HG03159 (cell line): ENCODE data around the gene TCF7L1.
"Not testable (repeated sequence)": the region's sequence is repeated elsewhere in the genome, so short reads cannot be mapped to it uniquely, and the experiment has no call there.

Experiments
- ATAC-seq: cut with Tn5 transposase; IDR thresholded peaks from one replicate; pipeline ENCODE4 v1.9.1; 2021; ENCODE audit warnings: mild to moderate bottlenecking, moderate library complexity; ENCODE audit not compliant: unreplicated experiment

Gene TCF7L1

DNA sequence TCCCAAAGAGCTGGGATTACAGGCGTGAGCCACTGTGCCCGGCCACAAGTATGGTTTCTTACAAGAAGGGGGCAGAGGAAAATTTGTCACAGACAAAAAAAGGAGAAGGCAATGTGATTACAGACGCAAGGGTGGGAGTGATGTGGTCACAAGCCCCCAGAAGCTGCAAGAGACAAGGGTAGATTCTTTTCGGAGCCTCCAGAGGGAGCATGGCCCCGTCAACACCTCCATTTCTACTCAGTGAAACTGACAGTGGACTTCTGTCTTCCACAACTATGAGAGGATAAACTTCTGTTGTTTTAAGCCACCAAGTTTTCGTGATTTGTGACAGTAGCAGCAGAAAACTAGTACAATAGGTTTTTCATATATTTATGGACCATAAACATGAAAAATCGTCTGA, 2.1 kb upstream of the TCF7L1 start:
- no peak for ATAC-seq

DNA sequence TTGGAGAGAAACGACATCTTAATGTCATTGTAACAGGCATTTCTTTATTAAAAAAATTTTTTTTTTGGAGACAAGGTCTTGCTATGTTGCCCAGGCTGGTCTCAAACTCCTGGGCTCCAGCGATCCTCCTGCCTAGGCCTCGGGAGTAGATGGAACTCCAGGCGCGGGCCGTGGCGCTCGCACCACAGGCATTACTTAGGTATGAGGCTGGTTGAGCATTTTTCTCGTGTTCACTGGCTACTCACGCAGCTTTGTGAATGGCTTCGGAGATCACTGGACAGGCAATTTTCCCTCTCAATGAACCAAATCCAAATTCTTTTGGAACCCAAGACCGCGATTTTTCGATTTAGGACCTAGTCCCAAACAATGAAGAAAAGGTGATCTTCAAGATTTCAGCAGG, 795 bp upstream of the TCF7L1 start:
- ATAC-seq: no peak

DNA sequence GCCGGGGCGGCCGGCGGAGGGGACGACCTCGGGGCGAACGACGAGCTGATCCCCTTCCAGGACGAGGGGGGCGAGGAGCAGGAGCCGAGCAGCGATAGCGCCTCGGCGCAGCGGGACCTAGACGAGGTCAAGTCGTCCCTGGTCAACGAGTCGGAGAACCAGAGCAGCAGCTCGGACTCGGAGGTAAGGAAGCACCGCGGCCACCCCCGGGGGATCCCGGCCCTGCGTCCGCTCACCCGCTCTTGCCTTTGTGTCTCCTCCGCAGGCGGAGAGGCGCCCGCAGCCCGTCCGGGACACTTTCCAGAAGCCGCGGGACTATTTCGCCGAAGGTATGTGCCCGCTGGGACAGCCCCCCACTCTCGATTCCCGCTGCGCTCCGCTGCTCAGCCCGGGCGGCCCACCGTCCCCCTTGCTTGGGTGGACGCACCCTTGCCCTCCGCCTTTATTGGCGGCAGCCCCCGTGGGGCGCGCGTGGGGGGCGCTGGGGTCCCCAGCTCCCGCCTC, 611 bp downstream of the TCF7L1 start:
- no peak for ATAC-seq

DNA sequence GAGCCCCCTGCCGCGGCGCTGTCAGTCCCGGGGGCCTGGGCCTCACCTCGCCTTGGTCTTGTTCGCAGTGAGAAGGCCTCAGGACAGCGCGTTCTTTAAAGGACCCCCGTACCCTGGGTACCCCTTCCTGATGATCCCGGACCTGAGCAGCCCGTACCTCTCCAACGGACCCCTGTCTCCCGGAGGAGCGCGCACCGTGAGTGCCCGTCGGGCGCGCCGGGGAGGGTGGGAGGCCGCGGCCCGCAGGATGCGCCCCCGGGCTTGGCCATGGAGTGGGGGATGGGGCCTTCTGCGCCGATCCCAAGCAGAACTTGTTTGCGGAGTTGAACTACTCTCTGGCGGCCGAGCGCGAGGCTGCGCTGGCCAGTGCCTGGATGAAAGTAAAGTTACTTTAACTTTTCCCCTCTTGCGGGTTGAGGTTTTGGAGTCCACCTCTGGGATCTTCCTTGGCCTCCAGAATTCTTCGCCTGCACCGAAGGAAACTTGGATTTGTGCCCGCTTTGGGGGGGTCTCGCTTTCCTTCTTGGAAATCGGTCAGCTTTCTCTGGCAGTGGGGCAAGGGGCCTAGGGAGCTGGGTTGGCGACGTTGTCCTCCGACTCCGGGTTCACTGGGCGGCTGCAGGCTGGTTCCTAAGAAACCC, 1.2 kb downstream of the TCF7L1 start:
- no peak for ATAC-seq

DNA sequence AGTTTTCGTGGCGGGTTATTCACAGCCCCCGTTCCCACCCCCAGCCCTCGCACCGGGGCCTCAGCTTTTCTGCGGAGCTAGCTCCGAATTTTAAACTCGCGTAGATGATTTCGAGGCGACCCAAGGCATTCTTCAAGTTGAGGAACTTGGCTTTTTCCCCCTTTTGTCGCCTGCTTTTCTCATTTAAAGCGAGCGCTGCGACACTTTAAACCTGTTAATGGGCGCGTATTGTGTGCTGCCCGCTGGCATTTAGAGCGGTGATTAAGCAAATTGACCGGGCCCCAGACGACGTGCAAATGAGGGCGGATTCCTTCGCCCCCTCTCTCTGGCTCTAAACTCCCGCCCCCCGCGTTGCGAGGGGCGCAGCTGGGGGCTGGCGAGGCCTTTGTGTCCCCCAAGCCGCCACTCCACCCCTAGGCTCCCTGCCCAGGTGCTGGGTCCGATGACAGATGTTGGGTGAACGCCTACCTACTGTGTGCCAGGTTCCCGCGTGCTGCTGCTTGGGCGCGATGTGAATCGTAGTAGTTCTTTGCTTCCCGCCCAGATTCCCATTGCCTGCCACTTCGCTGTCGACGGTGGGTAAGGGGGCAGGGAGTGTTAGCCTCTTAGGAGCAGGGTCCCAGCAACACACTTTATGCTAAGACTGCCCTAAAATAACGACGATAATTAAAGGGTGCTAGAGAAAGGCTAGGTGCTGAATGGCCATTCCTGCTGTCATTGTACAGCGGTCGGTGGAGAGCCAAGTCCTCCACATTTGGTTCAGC, 1.9 kb downstream of the TCF7L1 start:
- no peak for ATAC-seq

DNA sequence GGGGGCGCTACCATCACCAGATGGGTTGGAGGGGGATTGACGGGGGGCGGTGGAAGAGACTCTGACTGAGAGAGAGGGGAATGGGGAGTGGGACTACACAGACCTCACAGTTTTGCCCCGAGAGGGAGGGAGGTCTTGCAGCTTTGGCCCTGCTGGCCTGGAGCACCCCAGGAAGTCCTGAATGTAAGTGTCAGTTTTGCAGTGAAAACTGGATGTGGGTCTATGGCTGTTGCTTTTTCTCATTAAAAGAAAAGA, 2.4 kb downstream of the TCF7L1 start:
- no peak for ATAC-seq

DNA sequence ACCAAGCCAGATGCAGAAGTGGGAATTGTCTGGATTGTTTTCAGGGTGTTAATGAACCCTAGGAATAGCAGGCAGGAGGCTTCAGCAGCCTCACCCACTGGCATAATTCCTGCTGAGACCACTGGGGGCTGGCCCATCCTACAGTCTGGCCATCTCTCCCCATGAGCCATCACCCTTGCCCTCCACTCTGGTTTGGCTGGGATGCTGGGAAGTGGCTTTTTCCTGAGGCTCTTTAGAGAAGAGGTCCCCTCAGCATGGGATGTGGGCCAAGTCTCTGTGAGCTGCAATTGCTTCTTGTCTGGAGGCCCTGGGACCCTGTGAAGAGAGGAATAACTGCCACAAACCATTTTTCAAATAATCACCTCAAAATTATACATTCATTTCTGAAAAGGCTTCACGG, 4.0 kb downstream of the TCF7L1 start:
- ATAC-seq: no peak

DNA sequence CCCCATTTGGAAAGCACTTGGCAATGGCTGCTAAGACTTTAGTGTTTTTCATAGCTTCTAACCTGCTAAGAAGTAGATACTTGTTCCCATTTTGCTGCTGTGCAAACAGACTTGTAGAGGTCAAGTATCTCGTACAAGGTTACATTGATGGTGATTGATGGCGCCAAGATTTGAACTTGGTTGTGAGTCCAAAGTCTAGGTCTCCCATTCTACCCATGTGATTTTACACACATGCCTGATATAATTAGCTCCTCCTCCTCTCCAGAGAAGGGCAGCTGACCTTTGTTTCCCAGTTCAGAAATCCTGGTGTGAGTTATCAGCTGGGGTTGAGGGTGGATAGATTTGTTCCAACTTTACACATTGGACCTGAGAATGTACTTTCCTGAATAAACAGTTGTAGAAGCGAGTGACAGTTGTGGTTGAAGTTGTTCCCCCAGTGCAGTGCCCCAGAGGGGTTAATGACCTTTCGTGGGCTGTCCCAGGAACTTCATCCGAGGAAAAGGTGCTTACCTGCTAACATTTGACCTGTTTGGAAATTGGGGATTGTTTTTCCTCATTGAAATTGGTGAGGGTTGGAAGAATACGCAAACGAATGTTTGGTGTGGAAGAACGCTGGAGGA, 10.4 kb downstream of the TCF7L1 start:
- no peak for ATAC-seq

DNA sequence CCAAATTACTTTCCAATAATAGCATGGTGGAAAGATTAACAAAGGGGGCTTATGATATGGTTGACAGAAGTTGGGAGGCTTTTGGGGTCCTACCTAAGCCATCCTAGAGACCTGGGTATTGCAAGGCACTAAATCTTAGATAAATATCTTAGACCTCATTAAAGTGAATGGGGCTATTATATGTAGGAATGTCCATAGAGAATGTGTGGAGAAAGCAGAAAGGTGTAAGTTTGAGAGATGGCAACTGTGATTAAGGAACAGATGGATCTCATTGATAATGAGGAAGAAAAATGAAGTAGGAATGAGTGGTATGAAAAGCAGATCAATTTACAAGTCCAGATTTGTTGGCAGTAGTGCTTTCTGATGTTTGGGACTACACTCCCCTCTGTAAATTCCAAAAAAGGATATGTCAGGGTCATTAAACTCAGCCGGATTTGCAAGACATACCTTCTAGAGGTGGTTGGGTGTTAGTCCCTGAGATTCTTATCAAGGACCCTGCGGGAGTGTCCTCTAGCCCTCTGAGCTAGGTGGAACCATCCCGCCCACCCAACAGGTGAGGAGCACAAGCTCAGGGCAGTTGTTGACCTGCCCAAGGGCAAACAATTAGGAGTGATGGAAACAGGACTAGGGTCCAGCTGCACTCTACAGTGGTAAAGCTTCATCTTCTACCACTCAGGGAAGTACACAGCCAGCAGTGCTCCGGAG, 12.1 kb downstream of the TCF7L1 start:
- ATAC-seq: no peak

DNA sequence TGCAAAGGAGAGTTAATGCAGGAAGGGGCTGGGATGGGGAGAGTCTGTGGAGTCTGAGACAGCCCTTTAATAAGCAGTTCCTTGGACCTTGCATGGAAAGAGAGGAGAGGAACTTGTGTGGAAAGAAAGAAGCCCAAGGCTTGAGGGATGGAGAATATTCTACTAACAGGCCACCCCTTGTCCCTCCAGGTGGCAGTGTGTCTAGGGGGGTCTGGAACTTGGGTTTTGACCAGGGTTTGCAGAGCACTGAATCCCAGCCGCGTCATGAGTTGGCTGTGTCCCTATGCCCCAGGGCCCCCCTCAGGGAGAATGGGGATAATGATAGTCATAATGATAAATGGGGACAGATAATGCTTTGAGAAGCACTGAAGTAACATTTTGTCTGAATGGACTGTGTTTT, 15.0 kb downstream of the TCF7L1 start:
- no peak for ATAC-seq

DNA sequence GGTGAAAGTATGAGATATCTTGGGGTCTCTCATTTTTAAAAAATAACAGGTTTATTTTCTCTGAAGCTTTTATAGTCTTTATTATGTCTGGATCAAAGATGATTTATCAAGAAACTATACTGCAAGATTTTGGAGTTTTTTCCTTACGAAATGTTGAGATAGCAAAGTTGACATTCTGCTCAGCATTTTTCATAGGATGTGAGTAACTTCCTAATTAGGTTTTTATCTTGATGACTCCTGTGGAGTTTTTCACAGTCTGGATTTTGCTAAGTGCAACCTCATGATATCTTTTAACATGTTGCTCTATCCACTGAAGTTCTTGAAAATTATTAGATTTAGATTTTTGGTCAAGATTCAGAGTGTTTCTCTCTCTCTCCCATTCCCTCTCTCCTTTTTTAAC, 17.8 kb downstream of the TCF7L1 start:
- no peak for ATAC-seq

DNA sequence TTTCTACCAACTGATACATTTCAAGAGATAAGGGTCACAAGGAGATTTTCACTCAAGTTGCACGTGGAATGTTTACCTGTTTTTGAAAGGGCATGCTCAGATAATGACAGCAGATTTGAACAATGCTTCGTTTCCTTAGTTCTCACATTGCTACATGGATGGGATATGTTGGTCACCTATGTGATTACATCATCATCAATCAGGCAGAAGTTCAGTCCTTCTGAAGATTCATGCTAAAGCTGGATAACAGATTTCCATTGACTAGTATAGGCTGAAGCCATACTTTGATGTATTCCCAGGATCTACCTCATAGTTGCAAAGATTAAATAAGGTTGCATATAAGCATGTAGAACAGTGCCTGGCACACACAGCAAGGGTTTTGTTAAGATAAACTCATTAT, 19.7 kb downstream of the TCF7L1 start:
- ATAC-seq: no peak

DNA sequence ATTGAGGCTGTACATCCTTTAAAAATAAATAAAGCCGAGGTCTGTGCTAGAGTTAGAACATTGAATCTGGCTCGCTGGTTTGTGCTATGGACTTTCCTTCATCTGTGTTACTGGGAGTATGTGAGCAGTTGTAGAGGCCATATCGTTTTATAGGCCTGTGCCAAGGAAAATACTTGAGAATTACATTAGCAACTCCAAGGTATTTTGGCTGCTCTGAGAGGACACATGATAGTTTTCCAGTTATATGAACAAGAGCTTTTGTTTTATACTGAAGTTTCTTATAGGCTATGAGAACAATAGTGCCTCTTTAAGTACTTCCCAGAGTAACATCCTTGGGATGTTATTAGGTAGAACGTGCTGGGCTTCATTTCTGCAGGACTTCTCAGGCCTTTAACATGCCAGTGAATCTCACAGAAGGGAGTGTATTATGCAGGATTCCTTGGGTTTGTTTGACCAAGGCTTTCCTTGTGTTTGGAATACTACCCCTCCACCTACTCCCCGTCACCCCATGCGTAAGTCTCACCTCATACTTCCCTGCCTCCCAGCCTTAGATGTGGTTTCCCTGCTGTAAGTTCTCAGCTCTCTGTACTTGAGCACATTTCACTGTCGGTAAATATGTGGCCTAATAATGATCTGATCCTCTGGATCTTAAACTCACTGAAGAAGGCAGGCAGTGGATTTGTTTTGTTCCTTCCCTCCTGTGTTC, 21.0 kb downstream of the TCF7L1 start:
- ATAC-seq: no peak

DNA sequence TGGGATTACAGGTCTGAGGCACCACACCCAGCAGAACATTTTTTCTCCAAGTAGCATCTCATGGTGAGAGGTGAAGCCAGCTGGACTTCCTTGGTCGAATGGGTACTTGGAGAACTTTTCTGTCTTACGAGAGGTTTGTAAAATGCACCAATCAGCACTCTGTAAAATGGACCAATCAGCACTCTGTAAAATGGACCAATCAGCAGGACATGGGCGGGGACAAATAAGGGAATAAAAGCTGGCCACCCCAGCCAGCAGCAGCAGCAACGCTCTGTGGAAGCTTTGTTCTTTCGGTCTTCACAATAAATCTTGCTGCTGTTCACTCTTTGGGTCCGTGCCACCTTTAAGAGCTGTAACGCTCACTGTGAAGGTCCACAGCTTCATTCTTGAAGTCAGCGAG, 21.9 kb downstream of the TCF7L1 start:
- not testable (repeated sequence) for ATAC-seq

DNA sequence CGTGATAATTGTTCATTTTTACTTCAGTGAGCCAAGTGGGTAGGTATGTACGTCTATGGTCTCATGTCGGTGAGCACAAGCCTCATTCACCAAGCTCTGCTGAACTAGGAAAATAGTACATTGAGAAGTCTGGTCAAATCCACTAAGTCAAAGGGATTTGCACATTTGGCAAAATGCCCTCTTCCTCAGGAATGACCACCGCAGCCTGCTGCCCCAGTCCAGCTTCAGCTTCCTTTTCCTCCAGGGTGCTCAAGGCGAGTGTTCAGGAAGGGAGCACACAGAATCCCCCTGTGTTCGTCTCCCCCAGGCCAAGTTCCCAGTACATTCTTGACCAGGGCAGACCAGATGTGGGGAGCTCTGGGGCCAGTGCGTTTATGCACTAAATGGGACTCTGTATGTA, 23.0 kb downstream of the TCF7L1 start:
- ATAC-seq: no peak

DNA sequence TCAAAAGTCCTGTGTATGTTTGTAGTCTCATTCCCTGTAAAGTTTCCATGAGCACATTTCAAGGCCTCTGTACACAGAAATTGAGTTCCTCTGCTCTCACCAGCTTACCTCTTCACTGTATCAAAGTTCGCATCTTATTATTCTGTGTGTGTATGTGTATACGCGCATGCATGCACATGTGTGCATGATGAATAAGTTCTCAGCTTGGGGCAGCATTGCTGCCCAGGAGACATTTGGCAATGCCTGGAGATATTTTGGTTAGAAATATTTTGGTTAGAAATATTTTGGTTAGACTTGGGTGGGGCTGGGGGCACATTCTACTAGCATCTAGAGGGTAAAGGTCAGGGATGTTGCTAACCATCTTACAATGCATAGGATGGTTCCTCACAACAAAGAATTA, 23.4 kb downstream of the TCF7L1 start:
- ATAC-seq: no peak

DNA sequence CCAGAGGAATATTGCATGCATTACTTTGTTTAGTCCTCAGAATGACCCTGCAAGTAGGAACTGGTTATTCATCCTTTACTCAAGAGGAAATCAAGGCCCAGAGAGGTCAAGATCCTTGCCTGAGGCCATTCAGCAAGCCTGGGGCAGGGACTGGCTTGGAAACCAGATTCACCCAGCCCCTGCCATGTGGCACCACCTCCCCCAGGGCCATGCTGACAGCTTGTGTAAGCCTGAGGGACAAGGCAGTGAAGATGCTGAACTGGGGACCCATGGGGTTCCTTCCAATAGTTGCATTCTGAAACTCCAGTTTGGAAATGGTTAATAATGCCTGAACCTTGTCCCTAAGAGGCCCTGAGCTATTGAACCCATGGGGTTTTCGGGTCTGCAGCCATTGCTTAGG, 24.2 kb downstream of the TCF7L1 start:
- ATAC-seq: no peak

DNA sequence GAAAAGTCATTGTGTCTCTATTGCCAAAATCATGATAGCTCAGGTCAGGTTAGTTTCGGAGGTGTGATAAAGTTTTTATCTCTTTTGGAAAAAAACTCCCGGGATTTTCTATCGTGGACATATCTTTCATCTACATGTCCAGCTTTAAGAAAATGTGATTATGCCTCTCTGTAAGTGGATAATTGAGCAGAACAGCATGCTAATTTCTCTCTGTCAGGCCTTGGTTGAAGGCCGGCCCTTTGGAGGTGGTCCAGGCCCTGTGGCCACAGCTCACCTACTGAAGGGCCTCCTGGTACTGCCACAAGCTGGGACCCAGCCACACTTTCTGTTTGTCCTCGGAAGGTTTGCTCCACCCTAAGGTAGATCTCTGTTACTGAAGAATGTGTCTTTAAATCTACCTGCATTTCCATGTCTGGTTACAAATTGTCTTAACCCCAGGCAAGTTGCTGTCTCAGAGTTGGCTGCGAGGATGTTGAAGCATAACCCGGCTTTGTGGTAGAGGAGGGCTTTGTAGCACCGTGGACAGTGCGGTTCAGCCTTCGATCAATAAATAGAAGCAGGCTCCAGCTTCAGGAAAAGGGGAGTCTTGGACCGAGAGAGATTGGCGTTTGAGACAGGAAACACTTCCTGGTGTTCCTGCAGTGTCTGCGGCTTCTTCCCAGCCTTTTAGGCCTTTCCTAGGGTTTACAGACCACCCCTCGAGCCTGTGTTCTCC, 25.5 kb downstream of the TCF7L1 start:
- ATAC-seq: no peak

DNA sequence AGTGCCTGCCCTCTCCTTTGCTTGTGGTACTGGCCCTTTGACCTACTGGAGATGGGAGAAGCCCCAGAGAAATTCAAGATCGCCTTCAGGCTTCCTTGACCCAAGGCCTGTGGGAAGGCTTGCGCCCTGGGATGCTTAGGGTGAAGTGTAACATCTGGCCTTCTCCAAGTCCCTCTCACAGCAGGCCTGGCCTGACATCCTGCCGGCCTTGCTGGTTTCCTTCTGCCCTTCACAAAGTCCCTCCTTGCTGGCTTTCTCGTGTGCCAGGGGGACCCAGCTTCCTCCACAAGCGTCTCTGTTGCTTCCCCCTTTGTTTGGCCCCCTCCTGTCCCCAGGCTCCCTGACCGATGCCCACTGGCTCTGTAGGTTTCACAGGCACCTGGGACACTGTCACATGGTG, 26.4 kb downstream of the TCF7L1 start:
- ATAC-seq: no peak
